Caco-2 (cell line): Measurements from ENCODE around the gene ANKRD16. TPM values are rescaled to one million over a fixed set of nuclear protein-coding genes. Genes with fewer than 3 reads are reported as not detected.

ENCODE experiments used
- BruUV-seq: library from RNA; stranded (reverse); fragments of 400-500 nt; replicated peaks from 2 replicates; lab custom pipeline; 2021; lab: Mats Ljungman, UMichigan
- CTCF ChIA-PET: fragments of 300-600 bp; sonication (Branson Sonifier 250); formaldehyde crosslinking; loops from one replicate; lab custom pipeline; 2022; ENCODE audit warnings: antibody characterized with exemption; lab: Charles Lee
- POLR2A ChIA-PET: fragments of 300-600 bp; sonication (Branson Sonifier 250); formaldehyde crosslinking; loops from one replicate; lab custom pipeline; 2022; ENCODE audit warnings: antibody characterized with exemption; lab: Charles Lee
- DNase-seq, 2 experiments: peaks; one replicate each; pipeline versions ENCODE4 v3.0.0 to v3.0.0-alpha.2; 2020 to 2022
- H3K27me3 ChIP-seq: replicated peaks from 2 replicates; pipeline ENCODE4 v1.6.0; 2011; ENCODE audit warnings: low read length; ENCODE audit not compliant: control insufficient read depth, insufficient read depth
- H3K36me3 ChIP-seq: 2 replicates; pipeline ENCODE4 v1.5.1; 2011; ENCODE audit warnings: low read length; ENCODE audit not compliant: control insufficient read depth, insufficient read depth
- H3K4me1 ChIP-seq: fragments of 250-450 bp; sonication (Bioruptor Pico); 2 replicates; pipeline ENCODE4 v1.5.1; 2020; ENCODE audit warnings: mild to moderate bottlenecking
- H3K4me3 ChIP-seq: 2 replicates; pipeline ENCODE4 v1.5.1; 2011; ENCODE audit warnings: low read depth, mild to moderate bottlenecking, control low read depth, low read length
- H3K9me3 ChIP-seq: fragments of 250-450 bp; sonication (Bioruptor Pico); 2 replicates; pipeline ENCODE4 v1.5.1; 2020; ENCODE audit warnings: mild to moderate bottlenecking, moderate library complexity
- H3K27ac Mint-ChIP-seq: one replicate; pipeline ENCODE4 v1.8.0; 2022; ENCODE audit warnings: mixed read lengths; ENCODE audit not compliant: unreplicated experiment
- H3K27me3 Mint-ChIP-seq: one replicate; pipeline ENCODE4 v1.8.0; 2022; ENCODE audit warnings: mixed read lengths; ENCODE audit not compliant: insufficient read depth, unreplicated experiment
- H3K36me3 Mint-ChIP-seq: one replicate; pipeline ENCODE4 v1.8.0; 2022; ENCODE audit warnings: mild to moderate bottlenecking, mixed read lengths; ENCODE audit not compliant: insufficient read depth, unreplicated experiment
- H3K4me1 Mint-ChIP-seq: one replicate; pipeline ENCODE4 v1.8.0; 2022; ENCODE audit warnings: low read depth, mixed read lengths; ENCODE audit not compliant: unreplicated experiment
- H3K4me3 Mint-ChIP-seq: one replicate; pipeline ENCODE4 v1.8.0; 2022; ENCODE audit warnings: mild to moderate bottlenecking, moderate library complexity, mixed read lengths; ENCODE audit not compliant: unreplicated experiment
- H3K9me3 Mint-ChIP-seq: one replicate; pipeline ENCODE4 v1.8.0; 2022; ENCODE audit warnings: mixed read lengths; ENCODE audit not compliant: unreplicated experiment
- CTCF ChIP-seq, 2 experiments: fragments of 200-600 bp in 1 of 2; IDR thresholded peaks; 1 replicate in 1 of 2; 2 replicates in 1 of 2; pipeline versions ENCODE4 v1.5.1 to v1.8.0; 2011 to 2022; ENCODE audit warnings: antibody characterized with exemption in 1 of 2, control low read depth in 1 of 2, inconsistent platforms in 1 of 2, low read depth in 1 of 2, low read length in 1 of 2, mild to moderate bottlenecking in 1 of 2, moderate library complexity in 1 of 2; ENCODE audit not compliant: insufficient read depth in 1 of 2, severe bottlenecking in 1 of 2, unreplicated experiment in 1 of 2
- intact Hi-C: fragments of 100-400 bp; cut with micrococcal nuclease; formaldehyde crosslinking; loops from one replicate; pipeline ENCODE4 v1.10.0; 2022; ENCODE audit not compliant: unreplicated experiment
- total RNA-seq: library from RNA; stranded (reverse); gene quantifications from 2 replicates; pipeline ENCODE4 v1.2.3, GENCODE V29; 2022

The ANKRD16 gene
- total RNA-seq, 1 experiment from 2014 or later = 20.2 TPM

GRCh38 chr10:5935628-5936027 lies 45.9 kb upstream of the ANKRD16 start:
- no peaks in the 10 kb centered on the region for H3K9me3 Mint-ChIP-seq
- Histone ChIP-seq H3K4me3 (no peak overlapping the region), H3K36me3 (peaks cover 4% of the 10 kb centered on the region; the same call in 1 of the 2 replicates), H3K4me1 (no peaks in the 10 kb centered on the region), H3K9me3 (no peaks in the 10 kb centered on the region), H3K27me3 (no peaks in the 10 kb centered on the region)
- no peaks in the 10 kb centered on the region for H3K4me1 Mint-ChIP-seq
- DNase-seq = no peak
- CTCF ChIA-PET = no interaction called here
- BruUV-seq = no TSS peak
- peaks cover 71% of the 10 kb centered on the region for H3K36me3 Mint-ChIP-seq
- no peak for TF ChIP-seq CTCF (IDR thresholded peaks at IDR 0.05; ENCODE audit: insufficient read depth in 1 of 2, low read depth in 1 of 2, low read length in 1 of 2, severe bottlenecking in 1 of 2, unreplicated experiment in 1 of 2)
- POLR2A ChIA-PET = no interaction called here
- no peaks in the 10 kb centered on the region for H3K27me3 Mint-ChIP-seq
- H3K27ac Mint-ChIP-seq = no peak overlapping the region
- H3K4me3 Mint-ChIP-seq = no peak overlapping the region
- intact Hi-C loops = no loop called here

- Histone ChIP-seq H3K4me1 (no peaks in the 10 kb centered on the region), H3K9me3 (no peaks in the 10 kb centered on the region), H3K27me3 (no peaks in the 10 kb centered on the region), H3K4me3 (no peak overlapping the region), H3K36me3 (peaks cover 5% of the 10 kb centered on the region)
- DNase-seq = no peak
- H3K9me3 Mint-ChIP-seq = no peaks in the 10 kb centered on the region
- CTCF ChIA-PET = no interaction called here
- POLR2A ChIA-PET = no interaction called here
- no peaks in the 10 kb centered on the region for H3K4me1 Mint-ChIP-seq
- BruUV-seq = no TSS peak
- TF ChIP-seq CTCF (IDR thresholded peaks at IDR 0.05; ENCODE audit: insufficient read depth in 1 of 2, low read depth in 1 of 2, low read length in 1 of 2, severe bottlenecking in 1 of 2, unreplicated experiment in 1 of 2) = no peak
- peaks cover 78% of the 10 kb centered on the region for H3K36me3 Mint-ChIP-seq
- no peaks in the 10 kb centered on the region for H3K27me3 Mint-ChIP-seq
- intact Hi-C loops = no loop called here
- H3K27ac Mint-ChIP-seq = no peak overlapping the region
- no peak overlapping the region for H3K4me3 Mint-ChIP-seq
Measured at GRCh38 chr10:5933909-5934546, 44.3 kb upstream of the ANKRD16 start.

GRCh38 chr10:5932345-5932744 lies 42.7 kb upstream of the ANKRD16 start:
- peaks cover 4% of the 10 kb centered on the region for H3K36me3 ChIP-seq
- H3K9me3 Mint-ChIP-seq = no peaks in the 10 kb centered on the region
- BruUV-seq = no TSS peak
- no peak overlapping the region for H3K27ac Mint-ChIP-seq
- no peaks in the 10 kb centered on the region for H3K4me1 Mint-ChIP-seq
- no peak for TF ChIP-seq CTCF (IDR thresholded peaks at IDR 0.05; ENCODE audit: insufficient read depth in 1 of 2, low read depth in 1 of 2, low read length in 1 of 2, severe bottlenecking in 1 of 2, unreplicated experiment in 1 of 2)
- H3K27me3 ChIP-seq = no peaks in the 10 kb centered on the region
- H3K9me3 ChIP-seq = no peaks in the 10 kb centered on the region
- H3K27me3 Mint-ChIP-seq = no peaks in the 10 kb centered on the region
- H3K4me3 ChIP-seq = no peak overlapping the region
- intact Hi-C loops = no loop called here
- peaks cover 79% of the 10 kb centered on the region for H3K36me3 Mint-ChIP-seq
- ChIA-PET CTCF (no interaction called here), POLR2A (no interaction called here)
- DNase-seq = no peak
- H3K4me1 ChIP-seq = no peaks in the 10 kb centered on the region
- H3K4me3 Mint-ChIP-seq = no peak overlapping the region
